ENCODE measurements around the gene TUBA1C.

TUBA1C gene

GRCh38 chr12:49264873-49265792, at the start of gene TUBA1C:
TSS of gene TUBA1C (plus strand) at chr12:49265082. CDS start at chr12:49265182, 100 bp downstream.
- TF ChIP-seq EZH2phosphoT487 (IDR thresholded peaks at IDR 0.05; ENCODE audit: borderline replicate concordance, low read length) = no peak
- TF ChIP-seq, protein P1, sequence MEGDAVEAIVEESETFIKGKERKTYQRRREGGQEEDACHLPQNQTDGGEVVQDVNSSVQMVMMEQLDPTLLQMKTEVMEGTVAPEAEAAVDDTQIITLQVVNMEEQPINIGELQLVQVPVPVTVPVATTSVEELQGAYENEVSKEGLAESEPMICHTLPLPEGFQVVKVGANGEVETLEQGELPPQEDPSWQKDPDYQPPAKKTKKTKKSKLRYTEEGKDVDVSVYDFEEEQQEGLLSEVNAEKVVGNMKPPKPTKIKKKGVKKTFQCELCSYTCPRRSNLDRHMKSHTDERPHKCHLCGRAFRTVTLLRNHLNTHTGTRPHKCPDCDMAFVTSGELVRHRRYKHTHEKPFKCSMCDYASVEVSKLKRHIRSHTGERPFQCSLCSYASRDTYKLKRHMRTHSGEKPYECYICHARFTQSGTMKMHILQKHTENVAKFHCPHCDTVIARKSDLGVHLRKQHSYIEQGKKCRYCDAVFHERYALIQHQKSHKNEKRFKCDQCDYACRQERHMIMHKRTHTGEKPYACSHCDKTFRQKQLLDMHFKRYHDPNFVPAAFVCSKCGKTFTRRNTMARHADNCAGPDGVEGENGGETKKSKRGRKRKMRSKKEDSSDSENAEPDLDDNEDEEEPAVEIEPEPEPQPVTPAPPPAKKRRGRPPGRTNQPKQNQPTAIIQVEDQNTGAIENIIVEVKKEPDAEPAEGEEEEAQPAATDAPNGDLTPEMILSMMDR (IDR thresholded peaks at IDR 0.05; ENCODE audit: low read depth, low read length, poor library complexity, severe bottlenecking) = no peak
- Histone ChIP-seq H3F3A (ENCODE audit: control insufficient read depth, insufficient read depth) (peaks cover 19% of the 10 kb centered on the region), H3K4me2 (ENCODE audit: low read length) (peak within 1 kb of the TSS; percentile 81), H3K36me3 (ENCODE audit: control insufficient read depth, low read length) (peaks cover 52% of the 10 kb centered on the region), H3K4me1 (ENCODE audit: control insufficient read depth, low read length) (peaks cover 35% of the 10 kb centered on the region), H3K27me3 (ENCODE audit: control insufficient read depth, low read length) (no peaks in the 10 kb centered on the region), H3K9me2 (replicated peaks; ENCODE audit: control insufficient read depth, low read length) (no peaks in the 10 kb centered on the region), H3K9me3 (ENCODE audit: control insufficient read depth, insufficient read depth, low read length) (no peaks in the 10 kb centered on the region), H3K79me2 (ENCODE audit: control insufficient read depth, low read length) (peaks cover 67% of the 10 kb centered on the region), H3K27ac (ENCODE audit: low read depth, low read length) (peak within 1 kb of the TSS; percentile 87), H3K4me3 (ENCODE audit: low read length) (peak within 1 kb of the TSS; percentile 97), H4K20me1 (ENCODE audit: control insufficient read depth, insufficient read depth, low read depth, low read length) (peaks cover 17% of the 10 kb centered on the region)

DNA sequence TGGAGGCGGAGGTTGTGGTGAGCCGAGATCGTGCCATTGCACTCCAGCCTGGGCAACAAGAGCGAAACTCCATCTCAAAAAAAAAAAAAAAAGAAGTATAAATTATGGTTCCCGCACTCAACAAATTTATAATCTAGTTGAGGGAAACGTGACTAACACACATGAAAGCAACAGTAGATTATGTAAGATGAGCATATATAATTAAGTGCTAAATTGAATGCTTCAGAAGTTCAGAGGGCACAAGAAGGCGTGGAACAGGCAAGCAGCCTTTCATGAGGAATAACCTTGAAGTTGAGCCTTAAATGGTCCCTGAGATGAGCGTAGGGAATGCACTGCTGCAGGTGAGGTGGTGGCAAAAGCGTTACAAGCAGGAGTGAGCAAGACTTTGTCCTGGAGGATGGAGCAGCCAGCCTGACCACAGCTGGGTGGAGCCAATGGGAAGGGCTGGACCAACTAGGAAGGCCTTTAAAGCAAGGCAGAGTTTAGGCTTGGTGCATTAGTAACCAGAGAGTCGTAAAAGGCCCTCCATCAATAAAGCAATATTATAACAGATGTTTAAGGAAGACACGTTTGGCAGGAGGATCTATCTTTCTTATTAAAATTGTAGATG, 45.4 kb upstream of the TUBA1C start:
- Histone ChIP-seq H4K20me1 (ENCODE audit: control insufficient read depth, insufficient read depth, low read depth, low read length) (no peaks in the 10 kb centered on the region), H3K4me3 (ENCODE audit: low read length) (no peak overlapping the region), H3K4me1 (ENCODE audit: control insufficient read depth, low read length) (peaks cover 5% of the 10 kb centered on the region), H3K36me3 (ENCODE audit: control insufficient read depth, low read length) (no peaks in the 10 kb centered on the region), H3K4me2 (ENCODE audit: low read length) (no peak overlapping the region), H3K9me2 (replicated peaks; ENCODE audit: control insufficient read depth, low read length) (no peaks in the 10 kb centered on the region), H3K79me2 (ENCODE audit: control insufficient read depth, low read length) (no peaks in the 10 kb centered on the region), H3F3A (ENCODE audit: control insufficient read depth, insufficient read depth) (no peaks in the 10 kb centered on the region), H3K27me3 (ENCODE audit: control insufficient read depth, low read length) (peaks cover 7% of the 10 kb centered on the region), H3K27ac (ENCODE audit: low read depth, low read length) (no peak overlapping the region), H3K9me3 (ENCODE audit: control insufficient read depth, insufficient read depth, low read length) (no peaks in the 10 kb centered on the region)
- TF ChIP-seq, protein P1 (IDR thresholded peaks at IDR 0.05; ENCODE audit: low read depth, low read length, poor library complexity, severe bottlenecking) = no peak
- no peak for TF ChIP-seq EZH2phosphoT487 (IDR thresholded peaks at IDR 0.05; ENCODE audit: borderline replicate concordance, low read length)

- Histone ChIP-seq H3K36me3 (ENCODE audit: control insufficient read depth, low read length) (no peaks in the 10 kb centered on the region), H3K4me3 (ENCODE audit: low read length) (no peak overlapping the region), H3K27me3 (ENCODE audit: control insufficient read depth, low read length) (0 out of 2 replicates have a peak, but pooled peaks cover 2% of the 10 kb centered on the region), H3K9me2 (replicated peaks; ENCODE audit: control insufficient read depth, low read length) (no peaks in the 10 kb centered on the region), H3K27ac (ENCODE audit: low read depth, low read length) (no peak overlapping the region), H3K9me3 (ENCODE audit: control insufficient read depth, insufficient read depth, low read length) (no peaks in the 10 kb centered on the region), H4K20me1 (ENCODE audit: control insufficient read depth, insufficient read depth, low read depth, low read length) (no peaks in the 10 kb centered on the region), H3K4me1 (ENCODE audit: control insufficient read depth, low read length) (peaks cover 5% of the 10 kb centered on the region), H3K79me2 (ENCODE audit: control insufficient read depth, low read length) (no peaks in the 10 kb centered on the region), H3F3A (ENCODE audit: control insufficient read depth, insufficient read depth) (no peaks in the 10 kb centered on the region), H3K4me2 (ENCODE audit: low read length) (no peak overlapping the region)
- TF ChIP-seq, protein P1 (IDR thresholded peaks at IDR 0.05; ENCODE audit: low read depth, low read length, poor library complexity, severe bottlenecking) = no peak
- TF ChIP-seq EZH2phosphoT487 (IDR thresholded peaks at IDR 0.05; ENCODE audit: borderline replicate concordance, low read length) = no peak
These were observed 43.9 kb upstream of the TUBA1C start for GRCh38 chr12:49220972-49221371.
